ENCODE results near the gene CNOT1. TPM values are rescaled to one million over a fixed set of nuclear protein-coding genes. Genes with fewer than 3 reads are reported as not detected.
A peak's percentile ranks its signal among the peaks of the same experiment; 100 is the strongest.

CNOT1 gene
- total RNA-seq, 1 donor from 2014 or later = 64.1 TPM

DNA sequence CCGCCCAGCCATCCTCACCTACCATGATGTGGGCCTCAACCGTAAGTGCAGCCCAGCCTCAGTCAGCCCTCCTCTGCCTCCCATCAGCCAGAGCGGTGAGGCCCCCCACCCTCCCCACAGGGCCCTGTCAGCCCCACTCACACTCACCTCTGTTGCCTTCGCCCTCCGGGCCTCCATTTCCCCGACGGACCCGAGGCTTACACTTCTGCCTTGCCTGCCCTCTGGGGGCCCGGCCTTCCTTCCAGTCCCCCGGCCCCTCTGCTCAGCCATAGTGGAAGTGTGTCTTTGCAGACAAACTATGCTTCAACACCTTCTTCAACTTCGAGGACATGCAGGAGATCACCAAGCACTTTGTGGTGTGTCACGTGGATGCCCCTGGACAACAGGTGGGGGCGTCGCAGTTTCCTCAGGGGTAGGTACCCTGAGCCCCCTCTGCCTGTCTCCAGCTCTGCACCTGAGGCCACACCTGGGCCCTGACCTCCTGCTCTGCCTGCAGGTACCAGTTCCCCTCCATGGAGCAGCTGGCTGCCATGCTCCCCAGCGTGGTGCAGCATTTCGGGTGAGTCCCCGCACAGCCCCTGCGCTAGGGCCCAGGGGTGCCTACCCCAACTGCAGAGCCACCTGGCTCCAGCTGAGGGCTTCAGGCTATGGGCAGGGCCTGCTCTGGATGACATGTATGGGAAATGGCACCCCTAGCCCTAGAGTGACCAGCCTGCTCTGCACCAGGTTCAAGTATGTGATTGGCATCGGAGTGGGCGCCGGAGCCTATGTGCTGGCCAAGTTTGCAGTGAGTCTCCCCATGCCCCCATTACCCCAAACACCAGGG, 125.5 kb downstream of the CNOT1 start:
- Histone ChIP-seq H3K36me3 (peaks cover 44% of the 10 kb centered on the region), H3K9me3 (replicated peaks) (no peaks in the 10 kb centered on the region), H3K27me3 (ENCODE audit: low read depth) (peaks cover 11% of the 10 kb centered on the region), H3K27ac (replicated peaks) (no peak overlapping the region), H3K4me3 (no peak overlapping the region), H3K4me1 (peaks cover 28% of the 10 kb centered on the region)
- DNase-seq = no peak
- TF ChIP-seq, protein P1, sequence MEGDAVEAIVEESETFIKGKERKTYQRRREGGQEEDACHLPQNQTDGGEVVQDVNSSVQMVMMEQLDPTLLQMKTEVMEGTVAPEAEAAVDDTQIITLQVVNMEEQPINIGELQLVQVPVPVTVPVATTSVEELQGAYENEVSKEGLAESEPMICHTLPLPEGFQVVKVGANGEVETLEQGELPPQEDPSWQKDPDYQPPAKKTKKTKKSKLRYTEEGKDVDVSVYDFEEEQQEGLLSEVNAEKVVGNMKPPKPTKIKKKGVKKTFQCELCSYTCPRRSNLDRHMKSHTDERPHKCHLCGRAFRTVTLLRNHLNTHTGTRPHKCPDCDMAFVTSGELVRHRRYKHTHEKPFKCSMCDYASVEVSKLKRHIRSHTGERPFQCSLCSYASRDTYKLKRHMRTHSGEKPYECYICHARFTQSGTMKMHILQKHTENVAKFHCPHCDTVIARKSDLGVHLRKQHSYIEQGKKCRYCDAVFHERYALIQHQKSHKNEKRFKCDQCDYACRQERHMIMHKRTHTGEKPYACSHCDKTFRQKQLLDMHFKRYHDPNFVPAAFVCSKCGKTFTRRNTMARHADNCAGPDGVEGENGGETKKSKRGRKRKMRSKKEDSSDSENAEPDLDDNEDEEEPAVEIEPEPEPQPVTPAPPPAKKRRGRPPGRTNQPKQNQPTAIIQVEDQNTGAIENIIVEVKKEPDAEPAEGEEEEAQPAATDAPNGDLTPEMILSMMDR (IDR thresholded peaks at IDR 0.05; ENCODE audit: borderline replicate concordance) = no peak
- intact Hi-C loops (cut with micrococcal nuclease) = no loop called here

DNA sequence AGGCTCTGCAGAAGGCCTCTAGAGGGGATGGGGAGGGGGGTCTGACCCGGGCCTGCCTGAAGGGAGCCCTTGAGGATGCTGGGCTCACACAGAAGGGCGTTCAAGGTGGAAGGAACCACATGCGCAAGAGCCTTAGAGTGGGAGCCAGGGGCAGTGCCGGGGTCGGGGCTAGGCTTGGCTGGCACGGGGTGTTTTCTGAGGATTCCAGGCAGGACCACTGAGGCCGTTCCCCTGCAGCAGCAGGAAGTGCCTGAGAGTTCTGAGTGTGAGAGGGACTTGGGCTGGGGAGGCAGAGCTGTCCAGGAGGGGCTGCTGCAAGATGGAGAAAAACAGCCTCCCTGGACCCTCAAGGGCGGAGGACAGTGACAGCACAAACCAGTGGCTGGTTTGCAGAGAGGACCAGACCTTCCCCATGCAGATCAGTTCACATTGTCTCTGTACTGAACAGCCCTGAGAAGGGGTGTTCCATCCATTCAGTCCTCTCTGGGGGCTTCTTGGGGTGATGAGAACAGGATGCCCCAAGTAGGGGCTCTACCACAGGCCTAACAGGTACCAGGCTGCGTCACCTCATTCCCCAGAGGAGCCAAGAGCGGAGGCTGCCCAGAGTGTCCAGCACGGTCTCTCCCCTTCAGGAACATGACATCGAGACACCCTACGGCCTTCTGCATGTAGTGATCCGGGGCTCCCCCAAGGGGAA, 126.3 kb downstream of the CNOT1 start:
- DNase-seq = no peak
- peak overlapping the region; percentile 83 for H3K27ac ChIP-seq (replicated peaks)
- intact Hi-C loops (cut with micrococcal nuclease) = no loop called here
- no peak overlapping the region for H3K4me3 ChIP-seq
- TF ChIP-seq, protein P1 (IDR thresholded peaks at IDR 0.05; ENCODE audit: borderline replicate concordance) = no peak
- peaks cover 32% of the 10 kb centered on the region for H3K4me1 ChIP-seq
- no peaks in the 10 kb centered on the region for H3K9me3 ChIP-seq (replicated peaks)
- peaks cover 11% of the 10 kb centered on the region for H3K27me3 ChIP-seq (ENCODE audit: low read depth)
- peaks cover 36% of the 10 kb centered on the region for H3K36me3 ChIP-seq

DNA sequence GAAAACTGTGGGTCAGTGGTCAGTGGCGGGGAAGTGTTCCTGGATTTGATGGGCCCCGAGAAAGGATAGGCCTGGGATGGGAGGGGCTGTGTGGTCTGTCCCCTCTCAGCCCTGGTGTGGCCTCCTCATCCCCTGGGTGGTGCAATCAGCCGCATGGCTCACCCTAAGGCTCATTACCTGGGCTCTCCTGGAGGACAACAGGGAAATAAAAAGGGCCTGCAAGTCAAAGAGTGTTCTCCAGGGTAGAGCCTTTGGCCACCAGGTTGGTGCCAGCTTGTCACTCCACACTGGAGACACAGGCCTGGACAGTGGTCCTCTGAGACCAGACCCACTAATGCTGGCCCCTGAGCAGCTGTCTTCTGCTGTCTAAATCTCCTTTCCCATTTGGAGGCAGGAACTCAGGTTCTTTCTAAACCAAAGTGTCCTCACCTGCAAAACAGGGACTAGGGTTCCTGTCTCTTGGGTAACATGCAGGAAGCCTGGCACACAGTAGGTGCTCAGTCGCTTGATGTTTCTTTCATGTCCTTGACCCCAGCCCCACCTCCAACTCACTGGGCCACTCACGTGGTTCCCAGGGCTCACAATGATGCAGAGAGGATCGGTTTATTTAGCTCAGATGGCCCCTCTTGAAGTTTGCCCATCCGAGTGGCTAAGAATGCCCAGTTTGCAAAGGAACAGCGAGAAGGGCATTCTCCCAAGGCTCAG, 127.3 kb downstream of the CNOT1 start:
- H3K27me3 ChIP-seq (ENCODE audit: low read depth) = peaks cover 11% of the 10 kb centered on the region
- peaks cover 27% of the 10 kb centered on the region for H3K36me3 ChIP-seq
- H3K4me3 ChIP-seq = no peak overlapping the region
- H3K9me3 ChIP-seq (replicated peaks) = no peaks in the 10 kb centered on the region
- no peak for DNase-seq
- peaks cover 37% of the 10 kb centered on the region for H3K4me1 ChIP-seq
- peak overlapping the region; percentile 83 for H3K27ac ChIP-seq (replicated peaks)
- intact Hi-C loops (cut with micrococcal nuclease) = no loop called here
- TF ChIP-seq, protein P1 (IDR thresholded peaks at IDR 0.05; ENCODE audit: borderline replicate concordance) = no peak

DNA sequence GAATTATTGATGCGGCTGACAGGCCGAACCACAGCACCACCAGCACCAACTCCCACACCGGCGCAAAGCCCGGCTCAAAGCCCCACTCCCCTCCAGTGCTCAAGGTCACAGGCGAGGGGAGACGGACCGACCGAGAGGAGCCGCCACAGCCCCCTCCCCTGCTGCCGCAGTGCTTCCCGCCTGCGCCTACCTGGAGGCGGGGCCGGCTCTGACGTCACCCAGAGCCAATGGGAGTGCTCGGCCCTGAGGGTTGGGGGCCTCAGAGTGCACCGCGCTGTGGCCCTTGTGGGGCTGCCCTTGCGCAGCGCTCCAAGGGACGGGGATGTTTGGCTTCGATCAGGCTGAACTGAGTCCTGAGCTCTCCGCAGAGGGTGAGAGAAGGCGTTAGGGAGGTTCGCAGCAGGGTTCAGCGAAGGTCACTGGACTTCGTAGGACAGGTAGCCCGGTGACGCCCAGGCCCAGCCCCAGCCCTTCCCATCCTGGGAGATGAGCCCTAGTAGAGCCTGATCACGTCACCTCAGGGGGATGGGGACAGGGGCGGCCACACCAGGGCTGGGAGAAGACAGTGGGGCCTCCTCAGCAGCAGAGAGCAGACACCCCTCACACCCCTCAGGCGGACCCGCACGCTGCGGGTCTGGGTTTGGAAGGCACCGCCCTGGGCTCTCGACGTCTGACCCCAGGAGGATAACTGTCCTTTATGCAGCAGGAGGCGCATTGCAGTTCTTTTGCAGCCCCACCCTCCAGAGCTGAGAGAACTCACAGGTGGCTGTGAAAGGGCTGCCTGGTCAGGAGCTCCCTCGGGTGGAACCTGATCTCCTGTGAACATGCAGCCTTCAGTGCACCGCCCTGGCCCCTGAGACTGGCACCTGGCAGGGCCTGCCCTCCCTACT, 128.1 kb downstream of the CNOT1 start:
- peaks cover 11% of the 10 kb centered on the region for H3K27me3 ChIP-seq (ENCODE audit: low read depth)
- H3K9me3 ChIP-seq (replicated peaks) = no peaks in the 10 kb centered on the region
- peak overlapping the region; percentile 83 for H3K27ac ChIP-seq (replicated peaks)
- no peak for DNase-seq
- TF ChIP-seq, protein P1 (IDR thresholded peaks at IDR 0.05; ENCODE audit: borderline replicate concordance) = no peak
- H3K4me3 ChIP-seq = peak overlapping the region; percentile 25
- intact Hi-C loops (cut with micrococcal nuclease) = no loop called here
- peaks cover 46% of the 10 kb centered on the region for H3K4me1 ChIP-seq
- peaks cover 19% of the 10 kb centered on the region for H3K36me3 ChIP-seq
